Measurements from ENCODE around the gene NDUFB1. TPM values are rescaled to one million over a fixed set of nuclear protein-coding genes. Genes with fewer than 3 reads are reported as not detected.

Gene NDUFB1
- total and polyA plus RNA-seq, 2 of the 13 experiments (the other 11 are each of a cell fraction or from before 2014, with no cell fraction given): 181 to 281 TPM

GRCh38 chr14:92106143-92106926, 15.2 kb downstream of the NDUFB1 start, which contains the start of gene ATXN3 (continued):
- TF ChIP-seq SRY (CRISPR knock-in tag; IDR thresholded peaks at IDR 0.05): no peak
- no peak for TF ChIP-seq FOSL1 (CRISPR knock-in tag; IDR thresholded peaks at IDR 0.05; ENCODE audit: borderline replicate concordance)
- TF ChIP-seq RAD21 (CRISPR knock-in tag; IDR thresholded peaks at IDR 0.05): no peak; the same call in 1 of the 2 replicates
- TF ChIP-seq HIVEP1 (CRISPR knock-in tag; IDR thresholded peaks at IDR 0.05): 0 out of 2 replicates have a peak, but pooled peaks have one; percentile 19
- 0 out of 2 replicates have a peak, but pooled peaks have one; percentile 30 for TF ChIP-seq GMEB2 (CRISPR knock-in tag; IDR thresholded peaks at IDR 0.05; ENCODE audit: low read depth)
- TF ChIP-seq ZNF543 (CRISPR knock-in tag; IDR thresholded peaks at IDR 0.05): no peak
- TF ChIP-seq EEA1 (CRISPR knock-in tag; IDR thresholded peaks at IDR 0.05; ENCODE audit: borderline replicate concordance): no peak
- TF ChIP-seq ZNF850 (CRISPR knock-in tag; conservative IDR thresholded peaks at IDR 0.05): 0 out of 2 replicates have a peak, but pooled peaks have one; percentile 39
- peak; percentile 66; the same call in 1 of the 2 replicates for TF ChIP-seq ATF7-NPFF (CRISPR knock-in tag; IDR thresholded peaks at IDR 0.05; ENCODE audit: low read depth)
- no peak for TF ChIP-seq NBN (conservative IDR thresholded peaks at IDR 0.05)
- no peak for TF ChIP-seq ZNF747 (CRISPR knock-in tag; IDR thresholded peaks at IDR 0.05; ENCODE audit: borderline replicate concordance)
- no peak for TF ChIP-seq KLF9 (CRISPR knock-in tag; IDR thresholded peaks at IDR 0.05; ENCODE audit: low read depth)
- no peak for TF ChIP-seq E2F1 (CRISPR knock-in tag; IDR thresholded peaks at IDR 0.05)
- no peak for TF ChIP-seq NCOA1 (CRISPR knock-in tag; IDR thresholded peaks at IDR 0.05)
- TF ChIP-seq NFRKB (IDR thresholded peaks at IDR 0.05): no peak
- no peak for TF ChIP-seq ZNF10 (CRISPR knock-in tag; IDR thresholded peaks at IDR 0.05; ENCODE audit: borderline replicate concordance, low read depth)
- TF ChIP-seq HNF1A (IDR thresholded peaks at IDR 0.05; ENCODE audit: low read depth): no peak
- no peak for TF ChIP-seq HNF1A (CRISPR knock-in tag; IDR thresholded peaks at IDR 0.05; ENCODE audit: borderline replicate concordance)
- TF ChIP-seq TEF (CRISPR knock-in tag; IDR thresholded peaks at IDR 0.05): no peak
- no peak for TF ChIP-seq ZFYVE20 (CRISPR knock-in tag; IDR thresholded peaks at IDR 0.05; ENCODE audit: borderline replicate concordance, low read depth)
- TF ChIP-seq HOXA9 (CRISPR knock-in tag; IDR thresholded peaks at IDR 0.05; ENCODE audit: borderline replicate concordance): no peak

All from HepG2 (cell line).